WI38 (cell line): Measurements from ENCODE around the gene MAD2L2.

Experiments
- H3K4me3 ChIP-seq: 2 replicates; pipeline ENCODE4 v1.5.1; 2011; ENCODE audit warnings: low read depth, mild to moderate bottlenecking, control low read depth, low read length
- TF ChIP-seq, protein P1 (sequence below): IDR thresholded peaks from 2 replicates; pipeline ENCODE4 v1.5.1; 2012; ENCODE audit warnings: low read depth, mild to moderate bottlenecking, control low read depth, low read length

MAD2L2 gene

DNA sequence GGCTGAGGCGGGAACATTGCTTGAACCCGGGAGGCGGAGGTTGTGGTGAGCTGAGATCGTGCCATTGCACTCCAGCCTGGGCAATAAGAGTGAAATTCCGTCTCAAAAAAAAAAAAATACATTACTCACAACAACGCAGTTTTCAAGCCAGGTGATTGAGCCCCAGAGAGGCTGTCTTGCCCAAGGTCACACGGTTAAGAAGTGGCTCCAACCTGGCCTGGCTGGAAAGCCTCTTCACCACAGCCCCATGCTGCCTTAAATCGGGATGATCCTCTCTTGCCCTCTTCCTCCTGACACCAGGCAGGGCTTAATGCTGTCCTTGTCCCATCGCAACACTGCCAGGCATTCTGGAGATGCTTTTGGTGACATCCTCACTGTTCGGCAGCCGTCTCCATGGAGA, 32.1 kb upstream of the MAD2L2 start:
- TF ChIP-seq, protein P1, sequence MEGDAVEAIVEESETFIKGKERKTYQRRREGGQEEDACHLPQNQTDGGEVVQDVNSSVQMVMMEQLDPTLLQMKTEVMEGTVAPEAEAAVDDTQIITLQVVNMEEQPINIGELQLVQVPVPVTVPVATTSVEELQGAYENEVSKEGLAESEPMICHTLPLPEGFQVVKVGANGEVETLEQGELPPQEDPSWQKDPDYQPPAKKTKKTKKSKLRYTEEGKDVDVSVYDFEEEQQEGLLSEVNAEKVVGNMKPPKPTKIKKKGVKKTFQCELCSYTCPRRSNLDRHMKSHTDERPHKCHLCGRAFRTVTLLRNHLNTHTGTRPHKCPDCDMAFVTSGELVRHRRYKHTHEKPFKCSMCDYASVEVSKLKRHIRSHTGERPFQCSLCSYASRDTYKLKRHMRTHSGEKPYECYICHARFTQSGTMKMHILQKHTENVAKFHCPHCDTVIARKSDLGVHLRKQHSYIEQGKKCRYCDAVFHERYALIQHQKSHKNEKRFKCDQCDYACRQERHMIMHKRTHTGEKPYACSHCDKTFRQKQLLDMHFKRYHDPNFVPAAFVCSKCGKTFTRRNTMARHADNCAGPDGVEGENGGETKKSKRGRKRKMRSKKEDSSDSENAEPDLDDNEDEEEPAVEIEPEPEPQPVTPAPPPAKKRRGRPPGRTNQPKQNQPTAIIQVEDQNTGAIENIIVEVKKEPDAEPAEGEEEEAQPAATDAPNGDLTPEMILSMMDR, result no peak
- no peak overlapping the region for H3K4me3 ChIP-seq

DNA sequence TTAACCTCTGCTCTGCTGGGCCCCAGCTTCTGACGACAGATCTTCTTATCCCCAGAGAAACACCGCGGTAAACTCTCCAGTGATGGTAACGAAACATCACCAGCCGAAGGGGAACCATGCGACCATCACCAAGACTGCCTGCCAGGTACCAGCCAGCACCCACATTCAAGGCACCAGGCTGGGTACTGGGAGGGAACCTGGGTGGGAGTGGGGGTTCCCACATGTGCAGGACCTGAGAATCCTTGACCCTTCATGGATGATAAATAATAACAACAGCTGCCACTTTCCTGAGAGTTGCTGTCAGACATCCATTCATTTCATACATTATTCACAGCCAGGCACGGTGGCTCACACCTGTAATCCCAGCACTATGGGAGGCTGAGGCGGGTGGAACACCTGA, 31.3 kb upstream of the MAD2L2 start:
- TF ChIP-seq, protein P1, result no peak
- H3K4me3 ChIP-seq, result no peak overlapping the region

DNA sequence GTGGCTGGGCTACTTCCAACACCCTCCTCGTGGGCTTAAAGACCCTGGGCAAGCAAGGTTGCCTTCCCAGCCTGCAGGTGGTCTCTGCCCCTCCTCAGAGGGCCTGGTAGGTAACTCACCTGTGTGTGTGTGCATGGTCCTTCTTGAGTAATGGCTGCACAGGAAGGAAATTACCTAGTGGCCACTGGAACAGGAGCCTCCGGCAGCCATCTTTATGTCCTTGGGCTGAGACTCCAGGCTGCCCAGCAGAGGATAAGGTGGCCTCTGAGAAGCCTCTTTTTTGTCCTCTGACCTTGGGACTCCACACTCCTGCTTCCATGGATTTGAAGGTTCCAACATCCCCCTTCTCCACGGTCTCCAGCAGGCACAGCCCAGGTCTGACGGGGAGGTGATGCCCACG, 30.5 kb upstream of the MAD2L2 start:
- no peak overlapping the region for H3K4me3 ChIP-seq
- TF ChIP-seq, protein P1, result no peak

DNA sequence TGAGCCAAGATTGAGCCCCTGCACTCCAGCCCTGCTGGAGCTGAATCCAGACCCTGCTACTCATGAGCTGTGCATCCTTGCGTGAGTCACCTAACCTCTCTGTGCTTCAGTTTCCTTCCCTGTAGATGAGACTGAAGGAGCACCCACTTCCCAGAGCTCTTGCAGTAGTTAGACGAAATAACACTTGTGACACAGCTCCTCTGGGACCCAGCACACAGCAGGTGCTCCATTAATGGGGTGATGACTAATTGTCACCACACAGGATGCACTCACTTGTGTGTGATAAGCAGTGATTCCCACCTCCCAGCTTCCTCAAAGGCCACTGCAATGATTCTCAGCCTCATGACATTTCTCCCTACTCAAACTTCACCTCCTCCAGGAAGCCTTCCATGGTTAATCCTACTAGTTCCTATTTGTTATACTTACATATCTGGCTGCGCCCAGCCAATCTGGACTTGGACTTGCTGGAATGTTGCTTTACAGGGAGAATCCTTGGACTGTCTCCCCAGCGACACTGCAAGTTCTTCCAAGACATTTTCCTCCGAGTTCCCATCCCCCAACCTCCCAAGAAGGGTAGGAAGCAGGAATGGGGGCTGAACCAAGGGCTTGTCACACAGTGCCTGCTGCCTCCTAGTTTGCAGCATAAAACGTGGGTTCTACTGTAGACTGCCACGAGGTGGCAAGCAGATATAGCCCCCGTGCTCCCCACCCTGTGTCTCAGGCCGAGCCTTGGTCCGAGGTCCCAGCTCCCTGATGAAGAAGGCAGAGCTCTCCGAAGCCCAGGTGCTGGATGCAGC, 27.8 kb upstream of the MAD2L2 start:
- no peak overlapping the region for H3K4me3 ChIP-seq
- TF ChIP-seq, protein P1, result no peak

DNA sequence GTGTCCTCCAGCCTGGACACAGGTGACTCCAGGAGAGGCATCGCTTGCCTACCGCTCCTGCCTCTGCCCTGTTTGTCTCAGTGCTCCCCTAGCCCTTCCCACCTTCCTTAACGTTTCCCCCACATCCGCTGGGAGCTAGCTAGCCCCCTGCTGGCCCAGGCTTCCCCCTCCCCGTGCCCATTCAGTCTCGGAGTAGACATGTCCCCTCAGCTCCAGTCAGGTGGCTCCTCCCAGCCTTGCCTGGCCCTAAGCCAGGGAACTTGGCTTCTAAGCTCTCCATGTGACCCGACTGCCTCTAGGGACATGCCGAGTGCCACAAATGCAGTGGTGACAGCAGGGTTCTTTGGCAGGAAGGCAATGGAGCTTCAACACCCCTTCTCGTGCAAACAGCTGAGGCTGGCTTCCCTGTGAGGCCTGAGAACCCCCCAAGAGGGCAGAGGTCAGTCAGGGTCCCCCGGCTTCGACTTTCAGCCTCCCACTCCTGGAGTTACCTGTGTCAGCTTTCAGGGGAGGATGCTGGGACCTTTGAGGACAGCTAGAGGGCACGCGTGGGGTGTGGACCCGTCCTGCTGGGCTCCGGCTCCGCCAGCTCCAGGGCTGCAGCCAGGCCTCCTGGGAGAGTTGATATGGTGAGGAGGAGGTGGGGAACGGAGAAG, 26.8 kb upstream of the MAD2L2 start:
- TF ChIP-seq, protein P1, result no peak
- H3K4me3 ChIP-seq, result no peak overlapping the region

DNA sequence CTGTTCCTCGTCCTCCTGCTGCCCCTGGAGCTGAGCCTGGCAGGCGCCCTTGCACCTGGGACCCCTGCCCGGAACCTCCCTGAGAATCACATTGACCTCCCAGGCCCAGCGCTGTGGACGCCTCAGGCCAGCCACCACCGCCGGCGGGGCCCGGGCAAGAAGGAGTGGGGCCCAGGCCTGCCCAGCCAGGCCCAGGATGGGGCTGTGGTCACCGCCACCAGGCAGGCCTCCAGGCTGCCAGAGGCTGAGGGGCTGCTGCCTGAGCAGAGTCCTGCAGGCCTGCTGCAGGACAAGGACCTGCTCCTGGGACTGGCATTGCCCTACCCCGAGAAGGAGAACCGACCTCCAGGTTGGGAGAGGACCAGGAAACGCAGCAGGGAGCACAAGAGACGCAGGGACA, 25.3 kb upstream of the MAD2L2 start:
- TF ChIP-seq, protein P1, result no peak
- no peak overlapping the region for H3K4me3 ChIP-seq

DNA sequence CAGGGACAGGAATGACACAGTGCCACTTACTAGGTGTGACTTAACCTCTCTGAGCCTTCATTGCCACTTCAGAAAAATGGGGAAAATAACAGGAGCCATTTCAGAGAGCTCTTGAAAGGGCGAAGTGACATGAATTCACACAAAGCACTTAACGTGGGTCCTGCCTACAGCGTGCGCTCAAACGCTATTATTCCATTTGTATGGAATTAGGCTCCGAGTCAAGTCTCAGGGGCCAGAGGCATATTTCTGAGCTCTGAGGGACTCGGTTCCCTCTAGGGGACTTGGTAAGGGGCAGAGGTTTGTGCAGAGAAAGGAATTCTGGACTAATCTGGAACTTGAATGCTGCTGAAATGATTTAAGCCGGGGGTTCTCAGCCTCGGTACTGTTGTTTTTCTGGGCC, 24.6 kb upstream of the MAD2L2 start:
- H3K4me3 ChIP-seq, result no peak overlapping the region
- TF ChIP-seq, protein P1, result no peak
